Measurements from ENCODE around the gene SOX6.

Gene SOX6

DNA sequence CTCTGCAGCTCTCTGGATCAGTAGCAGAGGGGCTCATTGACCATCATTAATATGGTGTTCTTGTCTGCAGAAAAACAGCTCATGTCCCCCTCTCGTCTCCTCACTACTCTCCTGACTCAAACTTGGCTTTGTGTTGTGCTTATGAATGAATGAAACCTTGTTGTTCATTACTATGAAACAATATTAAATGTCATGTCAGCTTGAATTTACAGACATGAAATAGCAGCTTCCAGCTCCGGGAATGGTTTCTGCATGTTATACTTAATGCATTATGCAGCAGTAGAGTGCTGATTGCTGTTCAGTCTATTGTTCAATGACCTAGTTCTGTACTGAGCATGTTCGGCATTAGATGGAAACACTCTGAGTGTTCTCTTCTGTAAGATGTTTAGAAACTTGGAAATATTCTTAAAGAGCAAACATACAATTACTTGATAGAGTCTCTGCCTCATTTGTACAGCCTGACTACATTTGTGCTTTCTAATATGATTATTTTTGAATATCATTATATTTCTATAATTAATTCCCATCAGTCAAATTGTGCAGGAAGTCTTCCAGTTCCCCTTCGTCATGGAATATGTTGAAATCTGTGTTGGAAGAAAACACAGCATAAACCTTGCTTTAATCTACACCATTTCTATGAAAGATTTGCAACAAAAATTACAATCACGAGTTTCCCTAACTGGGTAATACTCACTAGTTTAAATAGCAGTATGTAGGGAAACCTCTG lies 340.4 kb downstream of the SOX6 start:
- H3K27ac Mint-ChIP-seq: no peak overlapping the region
- ATAC-seq (replicated peaks): no peak
- H3K36me3 Mint-ChIP-seq (ENCODE audit: insufficient read depth): no peaks in the 10 kb centered on the region

DNA sequence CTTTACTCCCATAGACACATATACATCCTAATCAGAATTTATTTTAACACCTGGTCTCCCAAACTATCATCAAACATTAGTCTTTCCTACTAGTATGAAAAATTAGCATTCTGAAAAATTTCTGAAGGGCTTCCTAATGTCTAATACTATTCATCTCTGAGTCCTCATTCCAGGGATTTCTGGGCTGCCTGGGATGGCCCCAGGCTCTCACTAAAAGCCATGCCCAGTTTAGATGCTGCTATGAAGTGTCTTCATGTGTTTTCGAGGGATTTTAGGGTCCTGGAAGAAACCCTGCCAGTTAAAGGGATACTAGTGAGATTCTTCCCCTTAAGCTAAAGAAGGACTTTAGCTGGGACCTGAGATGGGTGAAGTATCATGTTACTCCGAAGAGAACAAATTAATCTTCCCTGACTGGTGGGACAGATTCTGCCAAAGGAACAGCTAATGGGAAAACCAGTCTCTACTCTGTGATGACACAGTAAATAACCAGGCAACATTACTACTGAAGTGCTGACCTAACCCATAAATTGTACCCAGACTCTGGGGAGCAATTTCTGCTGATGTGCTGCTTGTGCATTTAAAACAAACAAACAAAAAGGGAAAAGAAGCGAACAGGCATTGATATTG lies 342.6 kb downstream of the SOX6 start:
- Mint-ChIP-seq H3K27ac (no peak overlapping the region), H3K4me1 (ENCODE audit: low read depth in 2 of 2) (no peaks in the 10 kb centered on the region), H3K36me3 (ENCODE audit: insufficient read depth) (no peaks in the 10 kb centered on the region), H3K27me3 (no peaks in the 10 kb centered on the region), H3K9me3 (peaks cover 0 to 4% of the 10 kb centered on the region in 2 donors), H3K4me3 (no peak overlapping the region)
- no peak for DNase-seq
- no peak for ATAC-seq (replicated peaks)

More for the DNA sequence above, 340.4 kb downstream of the SOX6 start:
- Mint-ChIP-seq H3K9me3 (peaks cover 0 to 8% of the 10 kb centered on the region in 2 donors), H3K4me1 (ENCODE audit: low read depth in 2 of 2) (no peaks in the 10 kb centered on the region), H3K4me3 (no peak overlapping the region), H3K27me3 (no peaks in the 10 kb centered on the region)
- no peak for DNase-seq

DNA sequence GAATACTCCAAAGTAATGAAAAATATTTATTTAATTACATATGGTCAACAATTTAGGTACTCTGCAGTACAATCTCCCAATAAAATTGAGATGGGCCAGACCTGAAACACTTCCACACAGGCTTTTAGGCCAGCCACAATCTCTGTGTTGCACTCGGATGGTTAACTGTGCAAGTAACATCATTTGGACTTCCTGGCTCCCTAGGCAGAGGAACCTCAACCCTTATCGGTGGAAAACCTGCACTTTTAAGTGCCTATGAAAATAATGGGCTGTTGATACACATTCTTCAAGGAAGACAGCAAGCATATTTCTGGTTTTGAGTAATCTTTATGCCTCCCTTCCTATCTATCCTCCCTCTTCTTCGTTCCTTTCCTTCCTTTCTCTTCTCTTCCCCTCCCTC lies 343.1 kb downstream of the SOX6 start:
- no peak for DNase-seq
- Mint-ChIP-seq H3K4me3 (no peak overlapping the region), H3K9me3 (peaks cover 0 to 4% of the 10 kb centered on the region in 2 donors), H3K27ac (no peak overlapping the region), H3K4me1 (ENCODE audit: low read depth in 2 of 2) (no peaks in the 10 kb centered on the region), H3K36me3 (ENCODE audit: insufficient read depth) (no peaks in the 10 kb centered on the region), H3K27me3 (no peaks in the 10 kb centered on the region)
- ATAC-seq (replicated peaks): no peak

DNA sequence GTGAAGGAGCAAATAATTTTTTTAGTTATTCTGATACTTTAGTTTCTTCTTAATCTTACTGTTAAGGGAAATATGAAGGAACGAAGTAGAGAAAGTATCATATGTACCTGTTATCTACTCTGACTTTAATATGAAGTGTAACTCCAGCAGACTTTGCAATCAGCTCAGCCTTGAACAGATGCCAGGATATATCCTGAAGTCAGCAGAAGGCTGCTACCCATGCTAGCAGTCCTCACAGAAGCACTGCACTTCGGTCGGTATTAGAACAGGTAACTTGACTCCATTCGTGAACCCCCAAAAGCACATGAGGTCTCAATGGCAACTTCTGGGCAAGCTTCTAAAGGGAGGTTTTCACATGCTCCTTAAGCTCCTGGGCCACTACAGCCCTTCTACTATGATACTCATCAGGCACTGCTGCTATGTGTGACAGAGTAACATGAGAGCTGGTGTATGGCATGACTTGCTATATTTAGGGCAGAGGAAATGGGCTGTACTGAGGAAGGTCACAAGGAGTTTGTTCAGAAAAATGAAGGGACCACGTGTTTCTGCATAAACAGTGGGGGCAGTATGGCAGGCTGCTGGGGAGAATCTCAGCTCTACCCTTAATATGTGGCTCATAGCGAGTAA lies 344.1 kb downstream of the SOX6 start:
- DNase-seq (no peak), ATAC-seq (replicated peaks) (no peak)
- H3K36me3 Mint-ChIP-seq (ENCODE audit: insufficient read depth): no peaks in the 10 kb centered on the region
- H3K4me3 Mint-ChIP-seq: no peak overlapping the region
- H3K4me1 Mint-ChIP-seq (ENCODE audit: low read depth in 2 of 2): no peaks in the 10 kb centered on the region
- H3K9me3 Mint-ChIP-seq: peaks cover 1 to 4% of the 10 kb centered on the region in 2 donors
- no peaks in the 10 kb centered on the region for H3K27me3 Mint-ChIP-seq
- H3K27ac Mint-ChIP-seq: no peak overlapping the region

DNA sequence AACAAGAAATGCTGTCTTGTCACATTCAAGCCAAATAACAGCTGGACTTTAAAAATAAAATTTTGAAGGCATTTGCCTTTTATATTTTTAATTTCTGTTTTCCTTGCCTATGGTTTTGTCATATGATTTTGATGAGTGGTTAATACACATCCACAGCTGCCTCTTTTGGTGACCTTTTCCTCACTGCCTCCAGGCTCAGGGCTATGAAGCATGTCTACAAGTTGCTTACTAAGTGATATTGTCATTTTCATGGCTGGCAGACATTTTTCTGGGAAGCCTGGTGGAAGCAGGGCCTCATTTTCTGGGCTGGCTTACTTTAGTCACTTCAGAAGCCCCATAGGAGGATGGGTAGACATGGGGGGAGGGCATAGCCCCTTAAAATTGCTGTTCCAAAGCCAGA lies 344.9 kb downstream of the SOX6 start:
- Mint-ChIP-seq H3K4me1 (ENCODE audit: low read depth in 2 of 2) (no peaks in the 10 kb centered on the region), H3K36me3 (ENCODE audit: insufficient read depth) (no peaks in the 10 kb centered on the region), H3K27me3 (no peaks in the 10 kb centered on the region), H3K4me3 (no peak overlapping the region), H3K9me3 (peaks cover 4 to 10% of the 10 kb centered on the region in 2 donors), H3K27ac (no peak overlapping the region)
- no peak for DNase-seq
- ATAC-seq (replicated peaks): no peak

DNA sequence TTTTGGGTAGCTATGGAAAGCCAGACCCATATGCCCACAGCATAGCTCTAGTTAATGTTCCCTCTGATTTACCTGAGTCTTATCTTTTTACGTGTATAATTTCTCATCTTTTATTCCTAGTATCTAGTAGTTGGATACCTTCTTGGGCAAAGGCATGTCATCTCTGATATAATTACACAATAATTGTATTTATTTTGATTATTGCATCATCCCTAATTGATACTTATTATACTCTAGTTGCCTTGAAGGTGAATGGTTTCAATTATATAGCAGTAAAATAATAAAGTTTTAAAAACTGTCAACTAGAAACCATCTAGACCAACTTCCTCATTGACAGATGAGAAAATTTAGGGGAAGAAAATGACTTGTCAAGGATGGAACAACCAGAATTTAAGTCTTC lies 347.3 kb downstream of the SOX6 start:
- Mint-ChIP-seq H3K4me3 (no peak overlapping the region), H3K36me3 (ENCODE audit: insufficient read depth) (no peaks in the 10 kb centered on the region), H3K27ac (no peak overlapping the region), H3K27me3 (no peaks in the 10 kb centered on the region), H3K4me1 (ENCODE audit: low read depth in 2 of 2) (no peaks in the 10 kb centered on the region), H3K9me3 (peaks cover 5 to 25% of the 10 kb centered on the region in 2 donors)
- ATAC-seq (replicated peaks) (no peak), DNase-seq (no peak)

DNA sequence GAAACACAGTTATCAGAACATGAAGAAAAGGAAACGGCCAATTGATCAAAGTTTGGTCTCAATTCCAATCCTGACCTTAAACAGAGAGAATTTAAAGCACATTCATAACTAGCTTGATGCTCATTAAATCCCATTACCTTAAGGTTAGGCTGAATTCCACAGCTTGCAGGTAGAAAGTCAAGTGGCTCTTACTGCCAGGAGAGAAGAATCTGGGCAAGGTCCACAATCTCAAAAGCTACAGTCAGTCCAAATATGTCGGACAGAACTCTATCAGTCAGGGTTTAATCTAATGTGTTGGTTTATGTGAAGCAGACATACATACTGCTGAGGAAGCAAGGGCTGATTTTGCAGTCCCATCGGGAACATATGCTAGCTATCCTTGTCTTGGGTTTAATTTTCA lies 348.8 kb downstream of the SOX6 start:
- Mint-ChIP-seq H3K4me3 (no peak overlapping the region), H3K27me3 (no peaks in the 10 kb centered on the region), H3K9me3 (peaks cover 7 to 25% of the 10 kb centered on the region in 2 donors), H3K4me1 (ENCODE audit: low read depth in 2 of 2) (no peaks in the 10 kb centered on the region), H3K27ac (no peak overlapping the region), H3K36me3 (ENCODE audit: insufficient read depth) (no peaks in the 10 kb centered on the region)
- ATAC-seq (replicated peaks) (no peak), DNase-seq (no peak)

DNA sequence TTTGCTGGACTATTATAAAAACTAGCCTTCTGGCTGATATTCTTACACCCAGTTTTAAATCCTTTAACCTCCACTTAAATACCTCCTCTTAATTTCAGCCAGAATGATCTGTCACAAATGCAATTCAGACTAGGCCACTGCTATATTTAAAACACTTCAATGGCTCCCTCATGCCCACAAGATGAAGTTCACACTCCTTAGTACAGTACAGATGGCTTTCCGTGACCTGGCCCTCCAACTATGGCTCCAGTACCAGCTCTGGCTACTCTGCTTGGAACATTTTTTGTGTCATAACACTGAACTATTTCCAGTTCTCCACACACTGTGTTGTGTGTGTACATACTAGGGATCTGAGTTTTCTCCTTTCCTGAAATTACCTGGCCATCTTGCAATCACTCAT lies 353.4 kb downstream of the SOX6 start:
- H3K36me3 Mint-ChIP-seq (ENCODE audit: insufficient read depth): no peaks in the 10 kb centered on the region
- no peak overlapping the region for H3K4me3 Mint-ChIP-seq
- no peak overlapping the region for H3K27ac Mint-ChIP-seq
- DNase-seq: no peak
- ATAC-seq (replicated peaks): no peak
- peaks cover 5 to 33% of the 10 kb centered on the region in 2 donors for H3K9me3 Mint-ChIP-seq
- H3K4me1 Mint-ChIP-seq (ENCODE audit: low read depth in 2 of 2): no peaks in the 10 kb centered on the region
- no peaks in the 10 kb centered on the region for H3K27me3 Mint-ChIP-seq

DNA sequence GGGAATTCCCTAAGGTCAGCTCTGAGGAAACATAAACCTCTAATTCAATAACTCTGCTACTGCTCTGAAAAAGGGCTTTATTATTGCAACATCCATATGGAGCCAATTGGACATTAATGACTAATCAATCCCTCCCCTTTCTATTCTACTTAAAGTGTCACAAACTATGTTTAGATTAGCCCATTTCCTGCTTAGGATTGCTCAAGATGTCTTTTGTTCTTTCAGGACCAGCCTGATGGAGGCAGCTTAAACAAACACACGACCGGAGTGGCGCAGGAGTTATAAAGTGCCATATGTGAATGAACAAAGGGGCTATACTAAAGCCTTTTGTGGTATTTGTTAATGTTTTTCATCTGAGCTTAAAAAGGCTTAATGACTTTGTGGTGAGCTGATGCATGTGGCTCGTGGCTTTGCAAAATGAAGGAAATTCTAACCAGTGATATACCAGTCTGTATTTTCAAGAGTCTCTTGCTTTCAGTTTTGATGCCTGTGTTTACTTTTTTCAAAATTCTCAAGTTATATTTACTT lies 354.4 kb downstream of the SOX6 start:
- H3K4me3 Mint-ChIP-seq: no peak overlapping the region
- H3K27ac Mint-ChIP-seq: no peak overlapping the region
- H3K36me3 Mint-ChIP-seq (ENCODE audit: insufficient read depth): no peaks in the 10 kb centered on the region
- ATAC-seq (replicated peaks) (no peak), DNase-seq (no peak)
- no peaks in the 10 kb centered on the region for H3K4me1 Mint-ChIP-seq (ENCODE audit: low read depth in 2 of 2)
- H3K27me3 Mint-ChIP-seq: no peaks in the 10 kb centered on the region
- H3K9me3 Mint-ChIP-seq: peaks cover 5 to 28% of the 10 kb centered on the region in 2 donors

DNA sequence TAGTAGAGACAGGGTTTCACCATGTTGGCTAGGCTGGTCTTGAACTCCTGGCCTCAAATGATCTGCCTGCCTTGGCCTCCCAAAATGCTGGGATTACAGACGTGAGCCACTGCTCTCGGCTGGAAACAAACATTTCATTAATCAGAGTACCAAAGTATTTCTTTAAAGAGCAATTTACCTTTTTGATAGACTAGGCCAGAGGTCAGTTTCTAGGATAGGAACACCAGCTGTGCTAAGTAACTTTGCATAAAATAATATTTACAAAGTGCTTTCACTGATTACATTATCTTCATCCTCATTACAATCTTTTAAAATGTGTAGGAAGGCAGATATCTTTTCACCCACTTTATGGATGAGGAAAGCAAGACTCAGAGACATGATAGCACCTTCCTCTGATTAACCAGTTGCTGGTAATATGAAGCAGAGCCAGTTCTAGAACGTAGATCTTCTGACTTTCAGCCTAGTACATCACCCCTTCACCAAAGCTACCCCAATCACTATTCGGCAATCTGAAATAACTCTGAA lies 355.2 kb downstream of the SOX6 start:
- Mint-ChIP-seq H3K27me3 (no peaks in the 10 kb centered on the region), H3K4me1 (ENCODE audit: low read depth in 2 of 2) (no peaks in the 10 kb centered on the region), H3K27ac (no peak overlapping the region), H3K4me3 (no peak overlapping the region), H3K36me3 (ENCODE audit: insufficient read depth) (no peaks in the 10 kb centered on the region), H3K9me3 (peaks cover 7 to 20% of the 10 kb centered on the region in 2 donors)
- DNase-seq (no peak), ATAC-seq (replicated peaks) (no peak)

DNA sequence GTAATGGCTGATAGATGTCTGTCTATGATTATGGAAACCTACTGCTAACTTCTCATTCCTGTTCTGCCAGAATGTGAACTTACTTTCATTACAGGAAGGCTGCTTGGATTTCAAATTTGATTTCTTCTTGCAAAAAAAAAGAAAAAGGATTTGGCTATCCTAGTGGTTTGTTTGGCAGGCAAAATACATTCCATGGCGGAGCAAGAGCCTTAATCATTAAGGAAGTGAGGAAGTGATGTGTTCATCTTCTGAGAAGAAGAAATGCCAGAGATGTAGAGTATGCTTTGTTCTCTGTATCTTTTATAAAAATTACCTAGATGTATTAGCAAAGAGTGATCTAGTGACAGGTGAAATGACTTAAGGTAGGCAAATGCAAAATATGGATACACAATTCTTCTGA lies 356.3 kb downstream of the SOX6 start:
- no peak overlapping the region for H3K4me3 Mint-ChIP-seq
- DNase-seq (no peak), ATAC-seq (replicated peaks) (no peak)
- H3K36me3 Mint-ChIP-seq (ENCODE audit: insufficient read depth): no peaks in the 10 kb centered on the region
- H3K9me3 Mint-ChIP-seq: peaks cover 7 to 9% of the 10 kb centered on the region in 2 donors
- no peak overlapping the region for H3K27ac Mint-ChIP-seq
- no peaks in the 10 kb centered on the region for H3K27me3 Mint-ChIP-seq
- no peaks in the 10 kb centered on the region for H3K4me1 Mint-ChIP-seq (ENCODE audit: low read depth in 2 of 2)

DNA sequence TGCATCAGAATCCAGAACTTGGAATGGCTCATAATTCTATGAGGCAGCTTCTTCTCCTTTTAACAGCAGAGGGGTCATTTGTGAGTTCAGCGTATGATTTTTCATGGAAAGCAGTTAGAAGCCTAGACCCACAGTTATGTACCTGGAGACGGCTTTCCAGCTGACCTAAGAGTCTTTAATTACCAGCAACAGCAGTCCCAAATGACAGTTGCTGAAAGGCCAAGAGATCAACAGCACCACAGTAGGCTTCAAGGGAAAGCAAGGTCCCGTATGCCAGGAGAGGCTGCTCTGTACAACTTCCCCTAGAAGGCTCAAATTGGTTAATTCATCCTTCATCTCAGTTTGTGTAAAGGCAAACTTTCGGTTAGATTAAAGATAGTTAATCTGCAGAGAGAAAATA lies 363.0 kb downstream of the SOX6 start:
- H3K9me3 Mint-ChIP-seq: peaks cover 0 to 6% of the 10 kb centered on the region in 2 donors

DNA sequence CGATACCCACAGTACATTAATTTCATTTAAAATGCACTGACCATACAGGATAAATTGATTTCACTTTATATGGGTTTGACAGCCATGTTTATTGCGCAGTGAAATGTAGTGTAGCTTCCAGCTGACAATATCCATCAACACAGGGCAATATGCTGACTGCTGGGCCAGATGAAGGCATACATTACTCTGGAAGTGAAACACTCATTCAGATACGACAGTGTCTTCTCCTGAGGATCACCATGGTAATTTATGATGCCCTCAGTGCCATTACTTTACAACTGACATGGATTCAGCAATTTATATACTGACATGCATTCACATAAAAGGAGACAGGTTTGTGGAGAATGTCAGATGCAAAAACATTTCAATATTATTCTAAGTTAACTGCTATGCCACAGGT lies 365.1 kb downstream of the SOX6 start:
- no peak for DNase-seq
- Mint-ChIP-seq H3K4me3 (no peak overlapping the region), H3K36me3 (ENCODE audit: insufficient read depth) (no peaks in the 10 kb centered on the region), H3K4me1 (ENCODE audit: low read depth in 2 of 2) (no peaks in the 10 kb centered on the region), H3K9me3 (peaks cover 0 to 4% of the 10 kb centered on the region in 2 donors), H3K27ac (no peak overlapping the region), H3K27me3 (no peaks in the 10 kb centered on the region)
- ATAC-seq (replicated peaks): no peak

More for the DNA sequence above, 363.0 kb downstream of the SOX6 start:
- no peak overlapping the region for H3K27ac Mint-ChIP-seq
- H3K36me3 Mint-ChIP-seq (ENCODE audit: insufficient read depth): no peaks in the 10 kb centered on the region
- ATAC-seq (replicated peaks) (no peak), DNase-seq (no peak)
- no peaks in the 10 kb centered on the region for H3K27me3 Mint-ChIP-seq
- no peak overlapping the region for H3K4me3 Mint-ChIP-seq
- no peaks in the 10 kb centered on the region for H3K4me1 Mint-ChIP-seq (ENCODE audit: low read depth in 2 of 2)

Data from effector memory CD8-positive, alpha-beta T cell (primary cell).